Ramos (cell line): ENCODE measurements around the gene SLC6A3.
"Not testable (repeated sequence)": the region's sequence is repeated elsewhere in the genome, so short reads cannot be mapped to it uniquely, and the experiment has no call there.

Experiments
- in situ Hi-C: fragments of 300-500 bp; cut with MboI; formaldehyde crosslinking; loops from one replicate; pipeline ENCODE4 v1.14.3; 2022; ENCODE audit warnings: low sequenced_read_pairs; ENCODE audit not compliant: unreplicated experiment

SLC6A3 gene

GRCh38 chr5:1360367-1360766 lies 84.9 kb downstream of the SLC6A3 start:
- in situ Hi-C loops, result not testable (repeated sequence)

- in situ Hi-C loops, result no loop called here
Measured at GRCh38 chr5:1359713-1360112, 85.5 kb downstream of the SLC6A3 start.

- in situ Hi-C loops, result no loop called here
Measured at GRCh38 chr5:1359031-1359645, 86.1 kb downstream of the SLC6A3 start.

GRCh38 chr5:1358726-1359025 lies 86.6 kb downstream of the SLC6A3 start:
- in situ Hi-C loops, result no loop called here

GRCh38 chr5:1357946-1358725 lies 87.1 kb downstream of the SLC6A3 start:
- in situ Hi-C loops, result no loop called here

GRCh38 chr5:1356873-1357787 lies 88.1 kb downstream of the SLC6A3 start:
- in situ Hi-C loops, result no loop called here

GRCh38 chr5:1354576-1354975 lies 90.7 kb downstream of the SLC6A3 start:
- in situ Hi-C loops, result no loop called here

GRCh38 chr5:1352231-1353219 lies 92.7 kb downstream of the SLC6A3 start:
- in situ Hi-C loops, result no loop called here

GRCh38 chr5:1351156-1351555 lies 94.1 kb downstream of the SLC6A3 start:
- in situ Hi-C loops, result no loop called here

GRCh38 chr5:1349246-1349645 lies 96.0 kb downstream of the SLC6A3 start:
- in situ Hi-C loops, result no loop called here

GRCh38 chr5:1348986-1349245 lies 96.3 kb downstream of the SLC6A3 start:
- in situ Hi-C loops, result no loop called here

GRCh38 chr5:1347571-1347970 lies 97.7 kb downstream of the SLC6A3 start:
- in situ Hi-C loops, result no loop called here

GRCh38 chr5:1346627-1347440 lies 98.4 kb downstream of the SLC6A3 start:
- in situ Hi-C loops, result no loop called here

- in situ Hi-C loops, result no loop called here
Measured at GRCh38 chr5:1345876-1346626, 99.2 kb downstream of the SLC6A3 start.

- in situ Hi-C loops, result no loop called here
Measured at GRCh38 chr5:1344975-1345838, 100.0 kb downstream of the SLC6A3 start, which contains the start of gene CLPTM1L. TSS of gene CLPTM1L (minus strand) at chr5:1345099. CDS start at chr5:1344841, 258 bp downstream.

GRCh38 chr5:1343931-1344901 lies 101.0 kb downstream of the SLC6A3 start:
- in situ Hi-C loops, result no loop called here
